WERI-Rb-1 (cell line): ENCODE results near the gene BAK1.

Experiments
- DNase-seq: peaks from one replicate; pipeline ENCODE4 v3.0.0-alpha.2; 2020
- H3K27ac ChIP-seq: fragments of 250-450 bp; sonication (Bioruptor Pico); 2 replicates; pipeline ENCODE4 v1.5.1; 2020; ENCODE audit warnings: mild to moderate bottlenecking, moderate library complexity
- H3K27me3 ChIP-seq: fragments of 250-450 bp; sonication (Bioruptor Pico); 2 replicates; pipeline ENCODE4 v1.5.1; 2021; ENCODE audit warnings: mild to moderate bottlenecking, low read depth, moderate library complexity; ENCODE audit not compliant: insufficient read depth, severe bottlenecking
- H3K36me3 ChIP-seq: fragments of 250-450 bp; sonication (Bioruptor Pico); 2 replicates; pipeline ENCODE4 v1.5.1; 2020; ENCODE audit warnings: mild to moderate bottlenecking, moderate library complexity
- H3K4me3 ChIP-seq: 2 replicates; pipeline ENCODE4 v1.5.1; 2011; ENCODE audit warnings: low read depth, mild to moderate bottlenecking, control low read depth, low read length
- H3K9me3 ChIP-seq: fragments of 250-450 bp; sonication (Bioruptor Pico); 2 replicates; pipeline ENCODE4 v1.5.1; 2021; ENCODE audit warnings: mild to moderate bottlenecking, moderate library complexity; ENCODE audit not compliant: severe bottlenecking
- CTCF ChIP-seq: IDR thresholded peaks from 2 replicates; pipeline ENCODE4 v1.5.1; 2011; ENCODE audit warnings: low read depth, mild to moderate bottlenecking, control low read depth, inconsistent platforms, low read length

BAK1 gene

GRCh38 chr6:33589392-33589730 is 9.3 kb upstream of the BAK1 start:
- Histone ChIP-seq H3K36me3 (no peaks in the 10 kb centered on the region), H3K4me3 (no peak overlapping the region), H3K27me3 (no peaks in the 10 kb centered on the region), H3K9me3 (no peaks in the 10 kb centered on the region), H3K27ac (no peak overlapping the region)
- DNase-seq = no peak
- no peak for TF ChIP-seq CTCF

- DNase-seq = no peak
- Histone ChIP-seq H3K27ac (no peak overlapping the region), H3K27me3 (no peaks in the 10 kb centered on the region), H3K4me3 (no peak overlapping the region), H3K9me3 (no peaks in the 10 kb centered on the region), H3K36me3 (no peaks in the 10 kb centered on the region)
- no peak for TF ChIP-seq CTCF
Observed at GRCh38 chr6:33588894-33589293, 8.8 kb upstream of the BAK1 start.

- no peak for TF ChIP-seq CTCF
- no peak overlapping the region for H3K27ac ChIP-seq
- no peaks in the 10 kb centered on the region for H3K27me3 ChIP-seq
- no peak overlapping the region for H3K4me3 ChIP-seq
- no peaks in the 10 kb centered on the region for H3K36me3 ChIP-seq
- DNase-seq = no peak
- no peaks in the 10 kb centered on the region for H3K9me3 ChIP-seq
Observed at GRCh38 chr6:33587529-33587928, 7.5 kb upstream of the BAK1 start.

- DNase-seq = no peak
- Histone ChIP-seq H3K4me3 (no peak overlapping the region), H3K9me3 (no peaks in the 10 kb centered on the region), H3K27ac (no peak overlapping the region), H3K27me3 (no peaks in the 10 kb centered on the region), H3K36me3 (no peaks in the 10 kb centered on the region)
- no peak for TF ChIP-seq CTCF
Observed at GRCh38 chr6:33586108-33586640, 6.1 kb upstream of the BAK1 start.

- Histone ChIP-seq H3K4me3 (no peak overlapping the region), H3K27me3 (no peaks in the 10 kb centered on the region), H3K9me3 (no peaks in the 10 kb centered on the region), H3K27ac (no peak overlapping the region), H3K36me3 (no peaks in the 10 kb centered on the region)
- TF ChIP-seq CTCF = peak; percentile 99
- peak; percentile 95 for DNase-seq
Observed at GRCh38 chr6:33585403-33586107, 5.5 kb upstream of the BAK1 start.
